HG02571 (cell line): Measurements from ENCODE around the gene RNF128.
A peak's percentile ranks its signal among the peaks of the same experiment; 100 is the strongest.
"Not testable (repeated sequence)": the region's sequence is repeated elsewhere in the genome, so short reads cannot be mapped to it uniquely, and the experiment has no call there.

Experiments used
- ATAC-seq: cut with Tn5 transposase; IDR thresholded peaks from one replicate; pipeline ENCODE4 v1.9.1; 2021; ENCODE audit warnings: mild to moderate bottlenecking, moderate library complexity; ENCODE audit not compliant: unreplicated experiment

The RNF128 gene

GRCh38 chrX:106742193-106742592 is 15.7 kb downstream of the RNF128 start:
- ATAC-seq, result no peak

- no peak for ATAC-seq
Measured at GRCh38 chrX:106742805-106743204, 16.3 kb downstream of the RNF128 start.

GRCh38 chrX:106748377-106748776 is 21.9 kb downstream of the RNF128 start:
- no peak for ATAC-seq

- ATAC-seq, result no peak
Measured at GRCh38 chrX:106751407-106751806, 24.9 kb downstream of the RNF128 start.

GRCh38 chrX:106752101-106752678 is 25.7 kb downstream of the RNF128 start:
- ATAC-seq, result no peak

GRCh38 chrX:106769288-106769687 is 42.8 kb downstream of the RNF128 start:
- not testable (repeated sequence) for ATAC-seq

GRCh38 chrX:106774981-106775380 is 48.5 kb downstream of the RNF128 start:
- ATAC-seq, result no peak

- ATAC-seq, result no peak
Measured at GRCh38 chrX:106780264-106780663, 53.8 kb downstream of the RNF128 start.

- ATAC-seq, result no peak
Measured at GRCh38 chrX:106780664-106781377, 54.3 kb downstream of the RNF128 start.

GRCh38 chrX:106783716-106784115 is 57.2 kb downstream of the RNF128 start:
- no peak for ATAC-seq

- ATAC-seq, result no peak
Measured at GRCh38 chrX:106791495-106791894, 65.0 kb downstream of the RNF128 start.

- ATAC-seq, result peak; percentile 8
Measured at GRCh38 chrX:106802063-106802387, 75.5 kb downstream of the RNF128 start.

- peak; percentile 94 for ATAC-seq
Measured at GRCh38 chrX:106802388-106803275, 76.1 kb downstream of the RNF128 start, which contains the start of gene TBC1D8B. TBC1D8B (plus strand) TSS chrX:106802673; CDS start chrX:106802854, 181 bp downstream.

GRCh38 chrX:106811131-106811910 is 84.8 kb downstream of the RNF128 start:
- ATAC-seq, result no peak

- ATAC-seq, result not testable (repeated sequence)
Measured at GRCh38 chrX:106812930-106813329, 86.4 kb downstream of the RNF128 start.

- not testable (repeated sequence) for ATAC-seq
Measured at GRCh38 chrX:106814093-106814492, 87.6 kb downstream of the RNF128 start.
